ENCODE data around the gene SMTN.
A peak's percentile ranks its signal among the peaks of the same experiment; 100 is the strongest.
"Not testable (repeated sequence)": the region's sequence is repeated elsewhere in the genome, so short reads cannot be mapped to it uniquely, and the experiment has no call there.

The SMTN gene

DNA sequence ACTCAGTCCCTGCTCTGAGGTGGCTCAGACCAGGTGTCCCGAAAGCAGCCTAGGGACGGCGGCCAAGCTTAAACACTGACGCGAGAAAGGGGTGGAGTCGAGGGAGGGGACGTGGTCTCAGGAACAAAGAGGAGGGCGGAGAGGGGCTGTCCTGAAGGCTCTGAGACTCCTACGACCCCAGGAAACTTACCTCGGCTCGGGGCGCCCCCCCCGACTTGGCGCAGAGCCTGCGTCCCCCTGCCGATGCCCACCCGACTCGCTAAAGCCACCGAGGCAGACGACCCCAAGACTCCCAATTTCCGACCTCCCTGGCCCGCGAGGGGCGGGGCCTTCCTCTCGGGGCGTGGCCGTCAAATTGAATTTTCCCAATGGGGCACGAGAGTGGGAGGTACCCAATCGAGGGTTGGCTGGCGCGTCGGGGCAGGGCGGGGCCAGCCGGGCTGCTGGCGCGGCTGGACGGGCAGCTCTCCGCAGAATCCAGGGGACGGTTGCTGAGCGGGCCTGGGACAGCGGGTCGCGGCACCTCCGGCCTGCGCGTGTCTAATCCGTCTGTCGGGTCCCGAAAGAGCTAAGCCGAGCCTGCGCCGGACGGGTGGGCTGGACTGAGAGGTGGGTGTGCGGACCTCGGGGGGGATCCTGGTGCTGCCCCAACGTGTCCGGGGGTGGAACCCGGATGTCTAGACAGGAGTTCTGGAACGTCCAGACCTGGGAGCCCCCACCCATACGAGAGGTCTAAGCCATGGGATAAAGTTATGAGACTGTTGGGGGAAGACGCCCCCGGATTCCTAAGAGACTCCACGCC is at the start of gene SMTN:
TSS of gene SMTN (plus strand) at position 471 of the 802 bp plus-strand sequence. CDS start 1,941 bp downstream, outside the sequence.
- DNase-seq = peak; percentile 80

DNA sequence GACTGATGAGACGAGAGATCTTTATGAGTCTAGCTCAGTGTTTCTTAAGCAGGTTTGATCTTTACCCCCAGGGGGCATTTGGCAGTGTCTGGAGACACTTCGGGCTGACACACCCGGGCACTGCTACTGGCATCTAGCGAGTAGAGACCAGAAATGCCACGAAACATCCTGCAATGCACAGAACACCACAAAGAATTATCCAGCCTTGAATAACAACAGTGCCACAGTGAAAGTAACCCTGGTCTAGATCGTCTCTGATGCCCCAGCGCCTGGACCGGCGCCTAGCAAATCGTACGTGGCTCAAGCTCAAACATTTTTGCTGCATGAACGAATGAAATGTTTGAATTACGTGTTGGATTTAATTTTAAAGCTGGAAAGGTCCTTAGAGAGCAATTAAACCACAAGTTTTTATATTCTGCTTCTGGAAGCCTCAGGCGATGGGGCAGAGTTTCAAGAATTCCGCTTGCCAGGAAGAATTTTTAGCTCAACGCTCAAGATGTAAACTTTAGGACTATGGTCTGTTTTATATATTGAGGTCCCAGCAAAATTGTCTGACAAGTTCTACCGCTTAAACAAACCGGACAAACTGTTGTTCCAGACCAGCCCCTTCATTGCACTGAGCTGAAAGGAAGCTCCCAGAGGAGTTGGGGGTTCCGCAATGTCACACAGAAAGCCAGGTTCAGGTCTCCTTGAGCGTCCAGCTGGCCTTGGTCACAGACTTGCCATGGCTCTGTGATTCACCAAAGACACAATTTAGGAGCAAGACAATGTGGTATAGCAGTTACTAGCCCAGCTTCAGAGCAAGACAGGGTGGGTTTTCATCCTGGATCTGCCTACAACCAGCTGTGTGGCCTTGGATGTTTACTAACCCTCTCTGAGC is 44.2 kb upstream of the SMTN start:
- DNase-seq = no peak

DNA sequence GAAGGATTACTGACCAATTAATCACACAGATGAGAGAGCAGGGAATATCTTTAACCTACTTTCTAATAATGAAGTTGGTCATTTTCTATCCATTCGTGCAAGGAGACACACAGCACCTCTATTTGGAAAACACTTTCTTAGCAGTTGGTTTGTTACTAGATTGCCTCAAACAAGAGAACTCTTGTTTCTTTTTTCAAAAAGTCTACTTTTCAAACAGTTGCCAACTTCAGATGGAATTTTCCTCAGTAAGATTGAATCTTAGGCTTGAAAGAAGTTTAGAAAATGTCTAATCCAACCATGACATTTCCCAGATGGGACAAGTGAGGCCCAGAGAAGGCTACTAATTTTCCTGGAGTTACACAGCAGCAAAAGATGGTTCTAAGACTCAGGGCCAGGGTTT is 42.4 kb upstream of the SMTN start:
- no peak for DNase-seq

DNA sequence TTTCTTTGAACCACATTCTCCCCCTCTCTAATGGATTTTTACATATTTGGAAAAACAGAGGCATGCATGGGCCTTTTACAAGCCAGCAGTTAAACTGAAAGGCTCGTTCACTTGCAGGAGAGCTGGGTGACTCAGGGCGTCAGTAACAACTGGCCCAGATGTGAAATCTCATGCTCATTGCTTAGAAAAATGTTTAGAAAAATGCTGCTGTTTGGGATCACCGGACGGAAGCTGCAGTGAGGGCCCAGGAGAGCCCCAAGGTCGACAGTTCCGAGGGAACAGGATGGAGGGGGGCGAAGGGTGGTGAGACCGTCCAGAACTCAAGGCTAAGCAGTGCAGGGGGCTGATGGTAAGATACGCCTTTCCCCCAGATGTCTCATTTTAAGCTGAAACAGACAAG is 41.7 kb upstream of the SMTN start:
- no peak for DNase-seq

DNA sequence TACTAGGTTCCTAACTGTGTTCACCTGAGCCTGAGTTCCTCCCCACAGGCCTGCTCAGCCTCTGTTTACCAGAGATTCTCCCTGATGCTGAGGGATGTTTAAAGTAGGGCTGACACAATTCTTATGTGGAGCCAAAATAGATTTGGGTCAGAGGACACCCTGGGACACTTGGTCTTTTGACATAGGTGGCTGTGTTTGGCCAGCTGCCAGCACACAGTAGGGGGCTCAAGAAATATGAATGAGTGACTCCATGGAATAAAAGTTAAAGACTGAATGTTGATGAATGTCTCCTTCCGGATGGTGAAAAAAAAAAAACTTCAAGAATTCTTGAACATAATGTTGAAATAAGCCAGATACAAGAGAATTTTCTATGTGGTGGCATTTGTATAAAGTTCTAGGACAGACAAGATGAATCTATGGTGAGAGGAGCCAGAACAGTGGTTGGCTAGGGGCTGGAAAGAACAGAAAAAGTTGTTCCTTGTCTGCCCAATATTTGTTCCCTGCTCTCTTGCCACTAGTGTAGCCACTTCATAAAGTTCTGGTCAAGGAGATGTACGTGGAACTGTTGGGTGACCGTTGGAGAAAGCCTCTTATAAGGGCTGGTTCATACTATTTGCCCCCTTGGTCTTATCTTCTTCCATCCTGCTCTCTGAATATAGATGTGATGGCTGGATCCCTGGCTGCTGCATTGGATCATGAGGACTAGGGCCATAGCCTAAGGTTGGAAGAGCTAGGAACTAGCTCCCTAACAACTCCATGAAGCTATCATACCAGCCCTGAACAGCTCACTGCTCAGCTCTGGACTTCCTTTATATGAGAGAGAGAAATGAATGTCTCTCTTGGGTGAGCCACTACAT is 40.3 kb upstream of the SMTN start:
- no peak for DNase-seq

DNA sequence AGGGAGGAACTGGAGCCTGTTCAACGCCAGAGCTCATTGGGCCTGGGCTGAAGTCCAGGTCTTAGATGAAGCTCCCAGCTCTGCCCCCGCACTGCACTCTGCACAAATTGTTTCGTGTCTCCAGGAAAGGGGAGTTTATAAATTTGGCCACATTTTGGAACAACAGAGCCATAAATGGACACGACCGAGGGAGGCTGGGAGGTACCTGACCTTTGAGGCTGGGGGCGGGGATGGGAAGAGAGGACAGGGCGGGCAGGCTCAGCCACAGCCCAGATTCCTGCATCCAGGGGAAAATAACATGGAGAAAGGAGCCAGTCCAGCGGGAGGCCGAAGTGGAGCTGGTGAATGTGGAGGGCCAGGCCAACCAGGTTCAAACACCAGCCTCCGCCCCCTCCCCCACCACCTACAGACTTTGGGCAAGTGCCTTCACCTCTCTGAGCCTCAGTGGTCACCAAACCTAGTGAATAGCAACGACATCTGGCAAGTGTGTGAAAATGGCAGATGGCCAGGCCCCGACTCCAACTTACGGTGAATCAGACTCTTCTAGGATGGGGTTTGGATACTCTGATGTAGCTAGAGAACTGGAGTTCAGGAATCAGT is 36.8 kb upstream of the SMTN start:
- no peak for DNase-seq

DNA sequence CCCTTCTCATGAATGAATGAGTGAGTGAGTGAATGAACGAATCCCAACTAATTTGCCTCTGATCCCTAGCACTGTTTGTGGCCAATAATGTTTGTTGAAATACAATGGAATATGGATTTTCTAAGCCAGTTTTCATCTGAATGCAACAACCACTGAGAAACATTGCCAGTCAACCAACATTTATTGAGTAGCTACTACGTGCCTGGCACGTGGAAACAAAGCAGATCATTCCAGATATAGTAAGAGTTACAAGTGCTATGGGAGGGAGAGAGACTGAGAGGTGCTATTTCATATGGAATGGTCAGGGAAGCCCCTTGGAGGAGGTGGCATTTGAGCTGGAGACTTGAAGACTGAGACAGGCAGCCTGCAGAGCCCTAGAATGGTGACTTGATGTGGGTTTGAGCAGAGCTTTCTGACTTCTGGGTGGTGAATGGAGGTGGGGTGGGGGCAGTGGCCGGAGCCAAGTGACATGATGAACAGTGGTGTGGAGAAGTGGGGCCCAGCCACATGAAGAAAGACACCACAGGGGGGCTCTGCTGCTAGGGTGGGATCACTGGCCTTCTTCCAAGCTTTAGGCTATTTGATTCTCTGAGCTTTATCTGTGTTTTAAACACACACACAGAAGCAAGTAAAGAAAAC is 35.1 kb upstream of the SMTN start:
- DNase-seq = no peak

DNA sequence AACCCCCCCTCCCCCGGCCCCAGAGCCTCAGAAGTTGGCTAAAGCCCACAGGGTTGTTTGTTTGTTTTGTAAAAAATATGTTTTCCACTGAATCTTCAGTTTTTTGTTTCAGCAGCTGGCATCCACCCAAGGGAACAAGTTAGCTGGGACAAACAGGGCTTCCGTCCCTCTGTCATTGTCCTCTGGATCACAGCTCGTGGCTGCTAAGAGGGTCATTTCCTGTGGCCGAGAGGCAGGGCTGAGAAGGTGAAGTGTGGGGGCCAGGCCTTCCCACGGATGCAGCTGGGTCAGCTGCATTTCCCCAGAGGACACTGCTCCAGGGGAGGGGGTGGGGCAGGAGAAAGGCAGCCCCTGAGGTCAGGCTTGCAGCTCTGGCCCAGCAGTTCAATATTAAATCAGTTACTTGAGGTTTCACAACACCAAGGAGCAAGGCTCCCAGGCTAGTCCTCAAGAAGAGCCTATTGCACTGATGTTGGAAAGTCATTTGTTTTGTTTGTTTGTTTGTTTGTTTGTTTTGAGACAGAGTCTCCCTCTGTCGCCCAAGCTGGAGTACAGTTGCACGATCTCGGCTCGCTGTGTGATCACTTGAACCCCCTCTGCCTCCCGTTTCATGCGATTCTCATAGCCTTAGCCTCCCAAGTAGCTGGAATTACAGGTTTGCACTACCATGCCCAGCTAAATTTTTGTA is 34.4 kb upstream of the SMTN start:
- no peak for DNase-seq

DNA sequence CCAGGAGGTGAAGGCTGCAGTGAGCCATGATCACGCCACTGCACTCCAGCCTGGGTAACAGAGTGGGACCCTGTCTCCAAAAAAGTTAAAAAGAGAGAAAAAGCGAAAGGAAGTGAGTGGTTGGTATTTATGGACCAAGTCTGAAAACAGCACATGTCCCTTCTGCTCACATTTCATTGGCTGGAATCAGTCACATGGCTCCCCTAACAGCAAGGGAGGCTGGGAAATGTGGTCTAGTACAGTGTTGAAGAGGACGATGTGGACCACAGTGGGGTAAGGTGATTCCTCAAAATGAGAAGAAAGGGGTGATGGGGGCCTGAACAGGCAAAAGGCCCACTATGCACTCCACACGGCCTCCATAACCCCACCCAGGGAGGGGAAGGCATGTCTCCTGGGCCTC is 32.5 kb upstream of the SMTN start:
- DNase-seq = no peak

DNA sequence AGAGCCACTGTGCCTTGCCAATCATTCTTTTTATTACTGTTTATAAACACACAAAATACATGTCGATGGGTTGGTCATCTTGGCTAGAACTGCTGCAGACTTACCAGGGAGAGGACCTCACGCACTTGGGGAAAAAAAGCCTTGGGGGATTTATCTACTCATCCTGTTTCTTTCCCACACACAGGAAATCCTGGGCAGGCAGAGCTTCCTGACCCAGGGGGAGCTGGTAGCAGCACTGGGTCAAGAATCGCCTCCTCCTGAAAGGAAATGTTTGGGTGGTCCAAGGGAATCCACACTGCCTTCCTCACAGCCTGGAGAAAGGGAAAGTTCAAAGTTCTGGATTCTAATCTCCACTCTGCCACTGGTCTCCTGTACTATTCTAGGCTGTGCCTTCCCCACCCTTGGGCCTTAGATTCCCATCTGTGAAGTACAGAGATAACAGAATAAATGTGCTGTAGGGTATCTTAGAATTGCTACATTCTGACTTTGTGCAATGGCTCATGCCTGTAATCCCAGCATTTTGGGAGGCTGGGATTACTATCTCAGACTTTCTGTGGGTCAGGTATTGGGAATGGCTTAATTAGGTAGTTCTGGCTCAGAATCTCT is 31.2 kb upstream of the SMTN start:
- DNase-seq = no peak

DNA sequence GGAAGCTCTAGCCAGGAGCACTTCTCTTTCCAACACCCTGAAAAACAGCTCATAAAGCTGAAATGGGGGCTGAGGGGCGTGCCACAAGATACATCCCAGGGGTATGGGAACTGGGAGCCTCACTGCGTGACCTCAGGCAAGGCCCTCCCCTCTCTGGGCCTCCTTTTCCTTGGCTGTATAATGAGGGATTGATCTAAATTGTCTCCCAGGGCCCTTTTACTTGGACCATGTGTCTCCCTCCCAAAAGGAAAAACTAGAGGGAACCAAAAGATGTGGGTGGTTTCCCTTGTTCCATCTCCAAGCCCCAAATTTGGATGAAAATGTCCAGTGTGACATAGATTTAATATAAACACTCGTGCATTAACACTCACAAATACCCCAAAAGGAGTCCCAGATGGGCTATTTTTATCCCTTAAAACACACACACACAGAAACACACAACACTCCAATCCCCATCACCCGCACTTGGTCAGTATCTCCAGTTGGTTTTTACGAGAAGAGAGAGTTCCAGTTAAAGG is 25.9 kb upstream of the SMTN start:
- DNase-seq = no peak

DNA sequence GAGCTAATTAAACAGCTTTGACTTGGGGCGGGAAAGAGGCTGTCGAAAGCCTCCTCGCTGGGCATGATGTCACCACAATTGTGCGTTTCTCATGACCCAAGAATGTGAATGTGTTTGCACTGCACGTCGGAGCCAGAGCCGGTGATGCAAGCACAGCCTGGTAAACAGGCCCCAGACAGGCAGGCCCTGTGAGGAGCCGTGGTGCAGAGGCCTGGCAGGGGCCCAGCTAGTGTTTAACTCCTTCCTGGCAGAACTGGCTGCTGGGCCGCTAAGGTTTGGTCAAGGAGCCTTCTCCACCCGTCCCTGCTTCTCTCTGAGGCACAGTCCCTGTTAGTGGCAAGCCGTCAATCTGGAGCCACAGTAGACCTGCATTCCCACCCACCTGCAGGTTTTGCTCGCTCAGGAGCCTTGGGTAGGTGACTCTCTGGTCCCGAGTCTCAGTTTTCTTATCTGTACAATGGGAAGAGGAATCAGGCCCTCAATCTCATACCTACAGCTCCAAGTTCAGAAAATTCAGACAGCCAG is 25.4 kb upstream of the SMTN start:
- DNase-seq = peak; percentile 29

DNA sequence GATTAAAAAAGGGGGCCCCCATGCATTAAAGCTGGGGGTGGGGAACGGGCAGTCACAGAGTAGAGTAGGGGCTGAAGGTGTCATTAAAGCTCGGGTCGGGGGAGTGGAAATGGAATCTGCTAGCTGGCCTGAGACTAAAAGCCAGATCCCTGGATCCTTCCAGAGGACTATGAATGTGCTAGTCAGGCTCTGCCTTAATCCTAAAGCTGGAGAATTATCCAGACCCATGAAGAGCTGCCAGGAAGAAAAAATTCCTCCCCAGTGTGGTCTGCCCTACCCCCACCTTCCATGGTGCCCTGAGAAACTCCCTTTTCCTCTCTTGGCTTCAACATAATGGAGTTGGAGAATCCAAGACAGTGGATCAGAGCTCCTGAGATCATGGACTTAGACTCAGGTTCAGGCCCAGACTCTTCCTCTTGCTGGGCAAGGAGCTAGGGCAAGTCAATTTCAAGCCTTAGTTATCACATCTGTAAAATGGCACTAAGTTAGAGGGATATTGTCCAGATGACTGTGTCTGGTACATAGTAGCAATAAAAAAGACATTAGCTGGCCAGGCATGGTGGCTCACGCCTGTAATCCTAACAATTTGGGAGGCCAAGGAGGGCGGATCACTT is 24.0 kb upstream of the SMTN start:
- no peak for DNase-seq

DNA sequence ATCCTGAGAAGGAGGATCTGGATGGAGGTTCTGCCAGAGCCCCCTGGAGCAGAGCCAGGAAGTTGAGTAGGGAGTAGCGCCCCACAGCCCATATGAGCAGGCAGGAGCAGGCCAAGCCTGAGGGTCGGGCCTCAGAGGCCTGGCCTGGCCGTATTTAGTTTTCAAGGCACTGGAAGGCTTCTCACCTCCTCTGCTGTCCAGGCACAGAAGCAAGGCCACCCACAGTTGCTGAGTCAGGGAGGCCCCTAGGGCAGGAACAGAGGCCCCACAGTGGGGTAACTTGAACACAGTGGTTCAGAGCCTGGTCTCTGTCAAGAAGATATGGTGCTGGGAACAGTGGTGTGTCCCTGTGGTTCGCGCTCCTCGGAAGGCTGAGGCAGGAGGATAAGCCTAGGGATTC is 21.5 kb upstream of the SMTN start:
- DNase-seq = not testable (repeated sequence)

DNA sequence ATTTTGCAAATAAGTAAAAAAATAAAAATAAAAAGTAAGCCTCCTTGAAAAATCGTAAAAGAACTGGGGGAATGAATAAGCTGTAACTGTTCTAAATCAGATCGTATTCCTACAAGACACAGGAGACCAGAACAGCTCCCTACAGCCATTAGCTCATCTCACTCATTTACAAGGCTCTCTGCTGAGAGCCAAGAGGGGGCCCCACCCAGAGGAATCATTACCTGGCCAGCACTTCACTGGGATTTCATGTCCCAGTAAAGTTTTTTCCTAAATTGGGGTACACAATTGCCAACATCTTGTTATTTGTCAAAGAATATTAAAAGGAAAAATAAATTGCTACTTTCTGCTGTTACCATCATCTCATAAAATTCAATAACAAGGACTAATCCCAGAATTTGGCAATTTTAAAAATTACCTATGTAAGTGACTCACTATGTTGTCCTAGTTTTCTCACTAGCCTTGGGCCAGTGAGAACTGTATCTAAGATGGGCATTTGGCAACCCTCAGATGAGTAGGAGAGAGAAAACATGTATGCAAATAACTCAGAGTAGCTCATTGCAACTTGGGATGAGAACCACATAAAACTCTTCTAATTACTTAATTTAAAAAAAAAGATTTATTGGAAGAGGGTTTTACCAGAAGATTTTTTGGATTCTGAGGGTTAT is 18.4 kb upstream of the SMTN start:
- DNase-seq = no peak

DNA sequence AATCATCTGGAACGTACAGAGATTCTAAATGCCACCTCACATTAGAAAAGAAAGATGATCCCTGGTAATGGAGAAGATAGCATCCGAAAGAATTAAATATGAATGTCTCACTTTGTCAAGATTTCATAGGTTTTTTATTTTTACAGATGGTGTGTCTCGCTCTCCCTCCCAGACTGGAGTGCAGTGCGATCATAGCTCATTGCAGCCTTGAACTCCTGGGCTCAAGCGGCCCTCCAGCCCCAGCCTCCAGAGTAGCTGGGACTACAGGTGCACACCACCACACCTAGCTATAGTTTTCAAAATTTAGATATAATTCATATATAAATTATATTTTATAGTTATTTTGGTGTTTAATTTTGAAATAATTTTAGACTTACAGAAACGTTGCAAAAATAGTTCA is 16.7 kb upstream of the SMTN start:
- no peak for DNase-seq

DNA sequence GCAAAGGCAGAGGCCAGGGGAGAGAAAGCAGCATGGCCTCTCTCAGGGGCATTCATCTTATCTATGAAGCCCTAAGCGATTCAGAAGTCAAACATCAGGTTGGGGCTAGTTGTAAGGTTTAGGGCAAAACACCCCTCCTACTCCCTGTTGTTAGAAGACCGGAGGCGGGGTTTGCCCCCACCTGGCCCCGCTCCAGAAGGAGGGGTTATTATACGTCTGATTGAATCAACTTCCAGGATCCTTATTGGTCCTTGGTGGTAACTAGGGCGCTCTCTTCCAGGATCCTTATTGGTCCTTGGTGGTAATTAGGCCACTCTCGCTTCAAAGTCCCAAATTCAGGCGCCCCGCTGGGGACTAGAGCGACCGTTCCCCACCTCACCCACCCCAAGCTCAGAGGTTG is 12.1 kb upstream of the SMTN start:
- no peak for DNase-seq

DNA sequence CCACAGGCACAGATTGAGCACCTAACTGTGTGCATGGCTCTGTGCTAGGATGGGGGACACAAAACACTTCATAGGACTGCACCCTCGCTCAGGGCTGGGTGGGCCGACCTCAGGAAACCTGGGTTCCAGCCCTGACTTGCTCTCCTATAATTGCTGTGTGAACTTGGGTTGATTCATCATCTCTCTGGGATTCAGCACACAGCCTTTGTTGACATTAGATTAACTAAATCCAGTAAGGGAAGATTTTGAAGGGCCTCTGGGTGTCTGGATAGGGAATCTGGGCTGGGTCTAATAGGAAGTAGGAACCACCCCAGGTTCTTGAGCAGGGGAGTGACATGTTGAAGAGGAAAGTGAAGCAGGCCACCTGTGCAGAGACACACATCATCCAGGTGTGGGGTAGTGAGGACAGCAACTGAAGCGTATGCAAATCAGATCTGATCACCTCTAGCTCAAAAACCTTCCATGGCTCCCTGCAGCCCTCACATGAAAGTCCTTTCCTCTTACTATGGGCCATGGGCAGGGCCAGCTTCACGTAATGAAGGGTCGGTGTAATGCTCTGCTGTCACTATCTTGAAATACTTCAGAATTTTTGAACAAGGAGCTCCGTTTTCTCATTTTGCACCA is 11.3 kb upstream of the SMTN start:
- not testable (repeated sequence) for DNase-seq

DNA sequence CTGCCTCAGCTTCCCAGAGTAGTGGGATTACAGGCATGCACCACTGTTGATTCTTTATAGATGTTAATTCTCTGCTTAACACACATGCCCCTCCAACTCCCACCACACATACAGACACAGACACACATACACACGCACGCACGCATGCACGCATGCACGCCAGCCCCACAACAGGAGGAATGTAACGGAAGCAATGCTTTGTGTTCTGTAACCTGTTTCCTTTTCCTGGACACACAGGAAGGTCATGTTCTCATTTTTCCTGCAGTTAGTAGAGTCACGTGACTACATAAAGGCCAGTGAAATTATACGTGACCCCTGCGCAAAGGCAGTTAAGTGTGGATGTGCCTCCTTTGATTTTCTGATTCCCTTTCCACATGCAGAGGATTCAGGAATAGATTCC is 8.0 kb upstream of the SMTN start:
- DNase-seq = not testable (repeated sequence)
